NT2/D1 (cell line): ENCODE data around the gene ZHX3.

ENCODE experiments used
- SUZ12 ChIP-seq: IDR thresholded peaks from 2 replicates; pipeline ENCODE4 v1.6.1; 2011; ENCODE audit not compliant: insufficient read length, insufficient read depth; ENCODE audit errors: extremely low read depth
- YY1 ChIP-seq: IDR thresholded peaks from 2 replicates; pipeline ENCODE4 v1.6.1; 2011; ENCODE audit not compliant: insufficient read length, insufficient read depth
- ZNF274 ChIP-seq: IDR thresholded peaks from 2 replicates; pipeline ENCODE4 v1.6.1; 2011; ENCODE audit warnings: mild to moderate bottlenecking, low read depth, low read length

- TF ChIP-seq ZNF274 (no peak), SUZ12 (no peak), YY1 (no peak)
Measured at GRCh38 chr20:41349266-41349665, 31.7 kb upstream of the ZHX3 start.
